Mesenchymal stem cell (in vitro differentiated cells and primary cell): ENCODE measurements around the gene JMJD8.

Experiments used
- DNase-seq: peaks from one replicate; pipeline ENCODE4 v3.0.0-alpha.2; 2013
- H2AFZ ChIP-seq: one replicate; pipeline ENCODE4 v1.6.1; 2013; ENCODE audit warnings: low read depth, mild to moderate bottlenecking, control low read depth, inconsistent platforms, low read length, moderate library complexity
- H2AK5ac ChIP-seq: 2 replicates; pipeline ENCODE4 v1.6.1; 2013; ENCODE audit warnings: low read length, moderate library complexity, mild to moderate bottlenecking, inconsistent platforms; ENCODE audit not compliant: severe bottlenecking
- H2BK120ac ChIP-seq: one replicate; pipeline ENCODE4 v1.6.1; 2013; ENCODE audit warnings: low read depth, mild to moderate bottlenecking, inconsistent platforms, low read length, moderate library complexity
- H2BK12ac ChIP-seq, 2 experiments: one replicate each; pipeline ENCODE4 v1.6.1; 2013; ENCODE audit warnings: inconsistent platforms in 2 of 2, low read length in 2 of 2, mild to moderate bottlenecking in 2 of 2, moderate library complexity in 2 of 2, control low read depth in 1 of 2
- H2BK15ac ChIP-seq: one replicate; pipeline ENCODE4 v1.6.1; 2013; ENCODE audit warnings: mild to moderate bottlenecking, low read depth, inconsistent platforms; ENCODE audit not compliant: poor library complexity, severe bottlenecking
- H2BK5ac ChIP-seq: 2 replicates; pipeline ENCODE4 v1.6.1; 2013; ENCODE audit warnings: low read depth, mild to moderate bottlenecking, low read length, control low read depth, inconsistent platforms; ENCODE audit not compliant: poor library complexity, severe bottlenecking
- H3K14ac ChIP-seq, 2 experiments: one replicate each; pipeline ENCODE4 v1.6.1; 2013; ENCODE audit warnings: inconsistent platforms in 2 of 2, low read length in 2 of 2, control low read depth in 1 of 2, mild to moderate bottlenecking in 1 of 2, moderate library complexity in 1 of 2
- H3K18ac ChIP-seq, 2 experiments: one replicate each; pipeline ENCODE4 v1.6.1; 2013; ENCODE audit warnings: inconsistent platforms in 2 of 2, low read length in 2 of 2, control low read depth in 1 of 2, low read depth in 1 of 2, mild to moderate bottlenecking in 1 of 2
- H3K23ac ChIP-seq, 2 experiments: one replicate each; pipeline ENCODE4 v1.6.1; 2013; ENCODE audit warnings: inconsistent platforms in 2 of 2, low read length in 2 of 2, mild to moderate bottlenecking in 2 of 2, moderate library complexity in 2 of 2, control low read depth in 1 of 2
- H3K27ac ChIP-seq: 2 replicates; pipeline ENCODE4 v1.5.1; 2013; ENCODE audit warnings: mild to moderate bottlenecking, moderate library complexity, low read length, control low read depth, inconsistent platforms; ENCODE audit not compliant: poor library complexity, severe bottlenecking
- H3K27me3 ChIP-seq, 2 experiments: 2 replicates each; pipeline versions ENCODE4 v1.6.1 to v1.7.0; 2013; ENCODE audit warnings: low read length in 2 of 2, mild to moderate bottlenecking in 2 of 2, moderate library complexity in 2 of 2, control low read depth in 1 of 2, inconsistent platforms in 1 of 2; ENCODE audit not compliant: control insufficient read depth in 1 of 2, insufficient read depth in 1 of 2
- H3K36me3 ChIP-seq, 2 experiments: 2 replicates each; pipeline versions ENCODE4 v1.6.1 to v1.7.0; 2013; ENCODE audit warnings: low read length in 2 of 2, control low read depth in 1 of 2, inconsistent platforms in 1 of 2, low read depth in 1 of 2, mild to moderate bottlenecking in 1 of 2; ENCODE audit not compliant: insufficient read depth in 2 of 2, control insufficient read depth in 1 of 2
- H3K4ac ChIP-seq, 2 experiments: one replicate each; pipeline ENCODE4 v1.6.1; 2013; ENCODE audit warnings: inconsistent platforms in 2 of 2, low read length in 2 of 2, mild to moderate bottlenecking in 2 of 2, moderate library complexity in 2 of 2, control low read depth in 1 of 2, low read depth in 1 of 2
- H3K4me1 ChIP-seq: 2 replicates; pipeline ENCODE4 v1.6.1; 2013; ENCODE audit warnings: low read depth, low read length, control low read depth; ENCODE audit not compliant: control insufficient read depth, insufficient read depth
- H3K4me2 ChIP-seq: 2 replicates; pipeline ENCODE4 v1.6.1; 2013; ENCODE audit warnings: low read length, mild to moderate bottlenecking, inconsistent platforms; ENCODE audit not compliant: poor library complexity, severe bottlenecking
- H3K4me3 ChIP-seq, 2 experiments: 2 replicates each; pipeline versions ENCODE4 v1.5.1 to v1.7.0; 2013; ENCODE audit warnings: low read length in 2 of 2, mild to moderate bottlenecking in 2 of 2, control low read depth in 1 of 2, low read depth in 1 of 2; ENCODE audit not compliant: insufficient read depth in 1 of 2
- H3K79me1 ChIP-seq: replicated peaks from 2 replicates; pipeline ENCODE4 v1.6.1; 2013; ENCODE audit warnings: mild to moderate bottlenecking, control low read depth, low read length, inconsistent platforms; ENCODE audit not compliant: poor library complexity, severe bottlenecking
- H3K9ac ChIP-seq: 2 replicates; pipeline ENCODE4 v1.7.0; 2013; ENCODE audit warnings: mild to moderate bottlenecking, low read length, moderate library complexity
- H3K9me3 ChIP-seq: 2 replicates; pipeline ENCODE4 v1.7.0; 2013; ENCODE audit warnings: mild to moderate bottlenecking, low read length; ENCODE audit not compliant: control insufficient read depth
- H4K8ac ChIP-seq: one replicate; pipeline ENCODE4 v1.6.1; 2013; ENCODE audit warnings: inconsistent platforms, mild to moderate bottlenecking, low read length, moderate library complexity
- H4K91ac ChIP-seq: one replicate; pipeline ENCODE4 v1.6.1; 2013; ENCODE audit warnings: mild to moderate bottlenecking, low read length, inconsistent platforms
- WGBS: methylation state at CpG from one replicate; pipeline ENCODE4 v1.1.7; 2013; ENCODE audit warnings: mixed read lengths; 5-methylcytosine and 5-hydroxymethylcytosine counted together

Gene JMJD8

GRCh38 chr16:649631-650030, 34.5 kb downstream of the JMJD8 start:
- Histone ChIP-seq H3K9ac (peak overlapping the region; percentile 96), H3K79me1 (peaks cover 27% of the 10 kb centered on the region), H2AK5ac (no peak overlapping the region), H3K27ac (no peak overlapping the region), H3K18ac (peak overlapping the region in 1 of 2 experiments; percentile 25), H3K4me1 (peaks cover 41% of the 10 kb centered on the region), H2AFZ (peak overlapping the region; percentile 15), H4K8ac (peak overlapping the region; percentile 85), H2BK12ac (no peak overlapping the region), H2BK15ac (no peak overlapping the region), H3K9me3 (no peaks in the 10 kb centered on the region), H2BK120ac (no peak overlapping the region), H3K4me3 (peak overlapping the region; percentile 67 to 79), H3K23ac (no peak overlapping the region), H3K14ac (no peak overlapping the region), H3K27me3 (no peaks in the 10 kb centered on the region), H4K91ac (no peak overlapping the region), H2BK5ac (no peak overlapping the region), H3K4me2 (peak overlapping the region; percentile 88), H3K36me3 (peaks cover 12 to 65% of the 10 kb centered on the region in 2 experiments), H3K4ac (no peak overlapping the region)
- peak; percentile 34 for DNase-seq
- WGBS, result 11% methylated on average over 33 of the region's 44 CpGs

GRCh38 chr16:648781-649589, 35.1 kb downstream of the JMJD8 start, which contains the start of gene WDR90:
WDR90 (plus strand) TSS chr16:649365; CDS start chr16:649417, 52 bp downstream.
- Histone ChIP-seq H4K8ac (peak within 1 kb of the TSS; percentile 97), H3K4ac (peak within 1 kb of the TSS; percentile 75 to 94), H2BK15ac (peak within 1 kb of the TSS; percentile 26), H3K4me3 (peak within 1 kb of the TSS; percentile 67 to 79), H2BK12ac (peak within 1 kb of the TSS in 1 of 2 experiments; percentile 9), H3K4me2 (peak within 1 kb of the TSS; percentile 88), H3K9me3 (no peaks in the 10 kb centered on the region), H3K23ac (no peak within 1 kb of the TSS), H3K4me1 (peaks cover 44% of the 10 kb centered on the region), H2BK120ac (peak within 1 kb of the TSS; percentile 64), H2AFZ (peak within 1 kb of the TSS; percentile 46), H3K9ac (peak within 1 kb of the TSS; percentile 96), H3K27ac (peak within 1 kb of the TSS; percentile 32), H2BK5ac (no peak within 1 kb of the TSS), H3K79me1 (peaks cover 30% of the 10 kb centered on the region), H2AK5ac (peak within 1 kb of the TSS; percentile 40), H3K14ac (peak within 1 kb of the TSS in 1 of 2 experiments; percentile 85), H3K36me3 (peaks cover 11 to 63% of the 10 kb centered on the region in 2 experiments), H3K27me3 (no peaks in the 10 kb centered on the region), H4K91ac (peak within 1 kb of the TSS; percentile 36), H3K18ac (peak within 1 kb of the TSS; percentile 86 to 89)
- WGBS, result 13% methylated on average over 66 of the region's 91 CpGs
- peak; percentile 91 for DNase-seq

- 76% methylated on average over 24 of the region's 24 CpGs for WGBS
- H3K27me3 ChIP-seq, result no peaks in the 10 kb centered on the region
- peak overlapping the region; percentile 96 for H3K9ac ChIP-seq
Observed at GRCh38 chr16:648071-648780, 35.9 kb downstream of the JMJD8 start.

More at GRCh38 chr16:648071-648780, 35.9 kb downstream of the JMJD8 start:
- peak overlapping the region in 1 of 2 experiments; percentile 9 for H2BK12ac ChIP-seq
- peaks cover 45% of the 10 kb centered on the region for H3K4me1 ChIP-seq
- H2BK120ac ChIP-seq, result peak overlapping the region; percentile 64
- H3K4me3 ChIP-seq, result peak overlapping the region; percentile 67 to 79
- peak overlapping the region; percentile 67 to 86 for H3K18ac ChIP-seq
- H3K9me3 ChIP-seq, result no peaks in the 10 kb centered on the region
- H3K36me3 ChIP-seq, result peaks cover 5 to 56% of the 10 kb centered on the region in 2 experiments
- peak overlapping the region; percentile 97 for H4K8ac ChIP-seq
- H3K14ac ChIP-seq, result no peak overlapping the region
- no peak for DNase-seq
- peak overlapping the region; percentile 36 for H4K91ac ChIP-seq
- no peak overlapping the region for H2BK15ac ChIP-seq
- peak overlapping the region; percentile 40 for H2AK5ac ChIP-seq
- peaks cover 33% of the 10 kb centered on the region for H3K79me1 ChIP-seq
- H2AFZ ChIP-seq, result no peak overlapping the region
- no peak overlapping the region for H2BK5ac ChIP-seq
- no peak overlapping the region for H3K23ac ChIP-seq
- H3K4ac ChIP-seq, result peak overlapping the region; percentile 75 to 94
- H3K4me2 ChIP-seq, result peak overlapping the region; percentile 81
- peak overlapping the region; percentile 32 for H3K27ac ChIP-seq
